Spleen (tissue), 7 donors: ENCODE measurements around the gene IGF1.
"Not testable (repeated sequence)": the region's sequence is repeated elsewhere in the genome, so short reads cannot be mapped to it uniquely, and the experiment has no call there.

Experiments
- POLR2A ChIP-seq, 3 donors: fragments of 450-650 bp; IDR thresholded peaks; one replicate each; pipeline ENCODE4 v1.5.1; 2017; ENCODE audit warnings: antibody characterized with exemption in 3 of 3, mild to moderate bottlenecking in 1 of 3
- TF ChIP-seq, protein P1 (sequence below), 11 experiments: fragments of 200-600 bp in 7 of 11; fragments of 450-650 bp in 4 of 11; sonication (generic) in 4 of 11; IDR thresholded peaks in 8 of 11; conservative IDR thresholded peaks in 3 of 11; 1 replicate in 7 of 11; 2 replicates in 4 of 11; pipeline versions ENCODE4 v1.4.0 to v1.8.0; 2016 to 2021; ENCODE audit warnings: antibody characterized with exemption in 11 of 11, inconsistent platforms in 4 of 11, mild to moderate bottlenecking in 1 of 11
- donor health status: DM: no; HTN: no; CAD: no; lungs with moderate emphysema.
- donor health status: DM: no; HTN: no; CAD: no.
- donor health status: DM: no; HTN: no; CAD: no.

DNA sequence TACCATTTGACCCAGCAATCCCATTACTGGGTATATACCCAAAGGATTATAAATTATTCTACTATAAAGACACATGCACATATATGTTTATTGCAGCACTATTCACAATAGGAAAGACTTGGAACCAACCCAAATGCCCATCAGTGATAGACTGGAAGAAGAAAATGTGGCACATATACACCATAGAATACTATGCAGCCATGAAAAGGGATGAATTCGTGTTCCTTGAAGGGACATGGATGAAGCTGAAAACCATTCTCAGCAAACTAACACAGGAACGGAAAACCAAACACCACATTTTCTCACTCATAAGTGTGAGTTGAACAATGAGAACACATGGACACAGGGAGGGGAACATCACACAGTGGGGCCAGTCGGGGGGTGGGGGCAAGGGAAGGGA is 31.3 kb downstream of the IGF1 start:
- TF ChIP-seq, protein P1, sequence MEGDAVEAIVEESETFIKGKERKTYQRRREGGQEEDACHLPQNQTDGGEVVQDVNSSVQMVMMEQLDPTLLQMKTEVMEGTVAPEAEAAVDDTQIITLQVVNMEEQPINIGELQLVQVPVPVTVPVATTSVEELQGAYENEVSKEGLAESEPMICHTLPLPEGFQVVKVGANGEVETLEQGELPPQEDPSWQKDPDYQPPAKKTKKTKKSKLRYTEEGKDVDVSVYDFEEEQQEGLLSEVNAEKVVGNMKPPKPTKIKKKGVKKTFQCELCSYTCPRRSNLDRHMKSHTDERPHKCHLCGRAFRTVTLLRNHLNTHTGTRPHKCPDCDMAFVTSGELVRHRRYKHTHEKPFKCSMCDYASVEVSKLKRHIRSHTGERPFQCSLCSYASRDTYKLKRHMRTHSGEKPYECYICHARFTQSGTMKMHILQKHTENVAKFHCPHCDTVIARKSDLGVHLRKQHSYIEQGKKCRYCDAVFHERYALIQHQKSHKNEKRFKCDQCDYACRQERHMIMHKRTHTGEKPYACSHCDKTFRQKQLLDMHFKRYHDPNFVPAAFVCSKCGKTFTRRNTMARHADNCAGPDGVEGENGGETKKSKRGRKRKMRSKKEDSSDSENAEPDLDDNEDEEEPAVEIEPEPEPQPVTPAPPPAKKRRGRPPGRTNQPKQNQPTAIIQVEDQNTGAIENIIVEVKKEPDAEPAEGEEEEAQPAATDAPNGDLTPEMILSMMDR (IDR thresholded peaks at IDR 0.05 in 8 of 11, conservative IDR thresholded peaks at IDR 0.05 in 3 of 11): not testable (repeated sequence)
- not testable (repeated sequence) for TF ChIP-seq POLR2A (IDR thresholded peaks at IDR 0.05)
